Heart left ventricle (tissue), 16 donors: ENCODE data around the gene RPTOR. TPM values are rescaled to one million over a fixed set of nuclear protein-coding genes. Genes with fewer than 3 reads are reported as not detected.

ENCODE experiments used
- ATAC-seq, 4 donors: fragments of 200-7000 bp; cut with Tn5 transposase; one replicate each; pipeline ENCODE4 v1.9.1; 2020 to 2022; ENCODE audit warnings: moderate library complexity in 4 of 4, mild to moderate bottlenecking in 3 of 4, moderate number of reproducible peaks in 1 of 4
- DNase-seq, 5 donors: peaks; one replicate each; pipeline ENCODE4 v3.0.0-alpha.2; 2020
- H3K27ac ChIP-seq, 12 donors: fragments of 200-600 bp; sonication (generic) in 4 of 12; one replicate each; pipeline versions ENCODE4 v1.5.0 to v1.8.0; 2016 to 2022; ENCODE audit warnings: mild to moderate bottlenecking in 2 of 12
- H3K27me3 ChIP-seq, 9 donors: fragments of 200-600 bp; sonication (generic) in 2 of 9; one replicate each; pipeline versions ENCODE4 v1.5.1 to v1.8.0; 2016 to 2022; ENCODE audit warnings: mild to moderate bottlenecking in 3 of 9
- H3K36me3 ChIP-seq, 9 donors: fragments of 200-600 bp; sonication (generic) in 2 of 9; one replicate each; pipeline versions ENCODE4 v1.5.0 to v1.8.0; 2018 to 2022; ENCODE audit warnings: mild to moderate bottlenecking in 2 of 9
- H3K4me1 ChIP-seq, 12 donors: fragments of 200-600 bp; sonication (generic) in 4 of 12; one replicate each; pipeline versions ENCODE4 v1.5.0 to v1.8.0; 2016 to 2022; ENCODE audit warnings: mild to moderate bottlenecking in 3 of 12
- H3K4me3 ChIP-seq, 12 donors: fragments of 200-600 bp; sonication (generic) in 4 of 12; one replicate each; pipeline versions ENCODE4 v1.5.0 to v1.8.0; 2017 to 2022; ENCODE audit warnings: mild to moderate bottlenecking in 9 of 12, moderate library complexity in 4 of 12
- H3K9me3 ChIP-seq, 12 donors: fragments of 200-600 bp; sonication (generic) in 4 of 12; one replicate each; pipeline versions ENCODE4 v1.5.0 to v1.8.0; 2016 to 2022; ENCODE audit warnings: mild to moderate bottlenecking in 1 of 12
- POLR2A ChIP-seq, 2 donors: fragments of 450-650 bp; IDR thresholded peaks; one replicate each; pipeline ENCODE4 v1.6.1; 2017; ENCODE audit warnings: antibody characterized with exemption in 2 of 2, mild to moderate bottlenecking in 2 of 2, moderate library complexity in 2 of 2
- WGBS, 4 donors: extraction: QIAGEN DNeasy Blood & Tissue Kit in 2 of 4; methylation state at CpG; one replicate each; pipeline versions ENCODE4 v1.1.5 to v1.1.7; 2013 to 2018; 5-methylcytosine and 5-hydroxymethylcytosine counted together
- intact Hi-C, 10 donors: fragments of 100-400 bp; cut with DNase I; formaldehyde crosslinking; loops; one replicate each; pipeline versions ENCODE4 v1.11.1 to v1.14.2; 2022
- polyA plus RNA-seq, 2 donors: library from polyadenylated mRNA; stranded (reverse); fragments of 200-250 nt; gene quantifications; one replicate each; pipeline ENCODE4 v1.2.3, GENCODE V29; 2013
- total RNA-seq, 9 donors: library from RNA; depleted of rRNA in 2 of 9; stranded (reverse); fragments of >200 nt in 2 of 9; fragmentation: NEBNext Ultra II Directional in 3 of 9; extraction: Animal tissue kit (Norgen Biotek cat#: 25700) in 3 of 9; gene quantifications; one replicate each; pipeline versions ENCODE4 v1.1.0 to v1.2.4, GENCODE V29; 2016 to 2023
- TF ChIP-seq, protein P1 (sequence below), 12 donors: fragments of 200-600 bp; sonication (generic) in 4 of 12; IDR thresholded peaks; one replicate each; pipeline versions ENCODE4 v1.5.0 to v1.8.0; 2018 to 2022; ENCODE audit warnings: antibody characterized with exemption in 12 of 12, mild to moderate bottlenecking in 5 of 12
- donor health status: ischemic (EF 13 %, LVEDD 7.1; RV severe dilation, severe dysfunction).
- donor health status: healthy with polysubstance abuse.
- donor health status: DM: no; HTN: yes; CAD: no.
- donor health status: DM: no; HTN: no; CAD: no.
- donor health status: ischemic (EF 25% LVEDD 6.9; RV normal size, moderate dysfunction).
- donor health status: ischemic (EF 25% LVEDD 5.7; RV mildly dilated, moderate dysfunction).
- donor health status: healthy.
- donor health status: DM: yes; HTN: yes; CAD: no.
- donor health status: ischemic (EF 35%, LVEDD 5.7; RV mildly dilated, moderate dysfunction).
- donor health status: nonischemic (EF 11% LVEDD 7.7; RV severe dilation, severe dysfunction).
- donor health status: DM: yes; HTN: yes; CAD: no.
- donor health status: PGD.
- donor health status: ischemic (EF 29% LVEDD 5.4; RV normal size, mild dysfunction).
- donor health status: nonischemic (EF 23%, LVEDD 6.1; RV moderate dilation, normal function).

RPTOR gene
- total and polyA plus RNA-seq, 11 donors: 14.7 to 31.7 (median 26.0) TPM

DNA sequence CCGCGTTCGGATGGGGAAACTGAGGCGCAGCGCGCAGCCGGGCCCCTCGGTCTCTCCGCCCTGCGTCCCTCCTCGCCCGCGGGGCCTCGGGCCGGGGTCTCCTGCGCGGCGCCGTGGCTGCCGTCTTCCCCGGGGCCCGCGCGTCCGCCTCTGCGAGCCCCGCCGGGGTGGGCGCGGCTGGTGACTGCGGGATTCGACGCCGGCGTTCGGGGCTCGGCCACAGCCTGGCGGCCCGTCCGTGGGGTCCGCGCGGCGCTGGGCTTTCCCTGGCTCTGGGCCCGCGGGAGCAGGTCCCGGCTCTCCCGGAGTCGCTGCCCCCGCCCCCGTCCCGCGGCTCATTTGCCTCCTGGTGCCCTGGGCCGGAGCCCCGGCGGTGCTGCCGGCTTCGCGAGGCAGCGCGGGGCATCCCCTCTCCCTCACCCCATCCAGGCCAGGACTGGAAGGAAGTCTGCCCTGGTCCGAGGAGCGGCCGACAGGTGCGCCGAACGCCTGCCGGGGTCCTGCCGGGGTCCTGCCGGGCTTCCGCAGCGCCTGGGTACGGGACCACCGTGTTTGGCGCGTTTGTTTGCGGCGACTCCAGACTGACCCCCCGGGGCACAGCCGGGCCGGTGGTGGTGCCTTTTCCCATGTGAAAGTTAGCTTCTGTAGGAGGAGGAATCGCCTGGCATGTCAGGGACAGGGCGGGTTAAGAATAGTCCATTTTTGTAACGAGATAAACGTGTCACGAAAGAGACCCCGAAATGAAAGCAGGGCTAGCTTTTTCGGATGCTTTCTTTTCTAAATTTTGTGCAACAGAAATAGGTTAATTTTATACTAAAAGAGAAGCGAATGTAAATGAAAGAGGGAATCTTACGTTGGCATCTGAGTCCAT lies 447.7 kb downstream of the RPTOR start:
- H3K36me3 ChIP-seq: peaks cover 3 to 26% (median 25%) of the 10 kb centered on the region in 9 donors
- peaks cover 0 to 40% (median 27%) of the 10 kb centered on the region in 12 donors for H3K4me1 ChIP-seq
- intact Hi-C loops: loop anchor here in 3 of 10 donors (5.0 kb wide), 3 partner anchors 40 to 250 kb away; no protein-coding TSS in a partner anchor
- 3 to 12% (median 5%) methylated on average over 17 to 90 of the region's 90 CpGs for WGBS, 4 donors
- DNase-seq: peak in 2 of 5 donors; percentile 27 to 68
- TF ChIP-seq, protein P1, sequence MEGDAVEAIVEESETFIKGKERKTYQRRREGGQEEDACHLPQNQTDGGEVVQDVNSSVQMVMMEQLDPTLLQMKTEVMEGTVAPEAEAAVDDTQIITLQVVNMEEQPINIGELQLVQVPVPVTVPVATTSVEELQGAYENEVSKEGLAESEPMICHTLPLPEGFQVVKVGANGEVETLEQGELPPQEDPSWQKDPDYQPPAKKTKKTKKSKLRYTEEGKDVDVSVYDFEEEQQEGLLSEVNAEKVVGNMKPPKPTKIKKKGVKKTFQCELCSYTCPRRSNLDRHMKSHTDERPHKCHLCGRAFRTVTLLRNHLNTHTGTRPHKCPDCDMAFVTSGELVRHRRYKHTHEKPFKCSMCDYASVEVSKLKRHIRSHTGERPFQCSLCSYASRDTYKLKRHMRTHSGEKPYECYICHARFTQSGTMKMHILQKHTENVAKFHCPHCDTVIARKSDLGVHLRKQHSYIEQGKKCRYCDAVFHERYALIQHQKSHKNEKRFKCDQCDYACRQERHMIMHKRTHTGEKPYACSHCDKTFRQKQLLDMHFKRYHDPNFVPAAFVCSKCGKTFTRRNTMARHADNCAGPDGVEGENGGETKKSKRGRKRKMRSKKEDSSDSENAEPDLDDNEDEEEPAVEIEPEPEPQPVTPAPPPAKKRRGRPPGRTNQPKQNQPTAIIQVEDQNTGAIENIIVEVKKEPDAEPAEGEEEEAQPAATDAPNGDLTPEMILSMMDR (IDR thresholded peaks at IDR 0.05): no peak
- no peak for TF ChIP-seq POLR2A (IDR thresholded peaks at IDR 0.05)
- peak overlapping the region in 11 of 12 donors; percentile 41 to 86 (median 64) for H3K27ac ChIP-seq
- H3K27me3 ChIP-seq: peaks cover 0 to 7% (median 0%) of the 10 kb centered on the region in 9 donors
- peak overlapping the region; percentile 68 to 100 (median 96) for H3K4me3 ChIP-seq
- no peaks in the 10 kb centered on the region for H3K9me3 ChIP-seq
- ATAC-seq: peak in 2 of 4 donors; percentile 2 to 15

DNA sequence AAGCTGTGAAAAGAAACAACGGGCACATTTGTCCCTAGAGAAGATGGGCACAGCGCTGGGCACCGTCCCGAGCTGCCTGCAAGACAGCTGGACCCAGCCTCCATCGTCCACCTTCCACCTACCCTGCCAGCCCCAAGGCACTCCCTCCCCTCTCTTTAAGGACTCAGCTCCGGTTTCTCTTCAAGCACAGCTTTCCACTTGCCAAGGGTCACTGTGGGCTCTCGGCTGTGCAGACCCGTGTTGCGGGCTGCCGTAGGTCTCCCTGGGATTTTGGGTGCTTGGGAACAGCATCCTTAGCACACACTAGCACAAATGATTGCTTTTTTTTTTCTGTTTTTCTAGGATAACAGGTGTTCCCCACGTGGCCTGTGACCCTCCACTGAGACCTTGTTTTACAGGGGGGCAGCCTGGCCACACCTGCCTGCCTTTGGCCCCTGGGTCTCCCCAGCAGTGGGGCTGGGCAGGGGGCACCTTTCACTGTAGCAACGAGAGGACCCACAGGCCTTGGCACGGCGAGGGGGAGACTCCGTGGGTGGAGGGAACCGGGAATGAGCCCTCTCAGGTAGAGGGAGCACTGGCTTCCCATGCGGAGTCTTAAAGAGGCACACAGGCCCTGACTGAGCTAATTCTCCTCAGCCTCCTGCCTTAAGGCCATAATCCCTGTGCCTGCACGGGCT lies 448.4 kb downstream of the RPTOR start:
- peaks cover 0 to 37% (median 27%) of the 10 kb centered on the region in 12 donors for H3K4me1 ChIP-seq
- peak in 1 of 5 donors; percentile 24 for DNase-seq
- H3K27me3 ChIP-seq: peaks cover 0 to 7% (median 0%) of the 10 kb centered on the region in 9 donors
- H3K27ac ChIP-seq: peak overlapping the region in 1 of 12 donors; percentile 86
- ATAC-seq: no peak
- intact Hi-C loops: loop anchor here in 3 of 10 donors (5.0 kb wide), 3 partner anchors 39 to 249 kb away; no protein-coding TSS in a partner anchor
- H3K4me3 ChIP-seq: peak overlapping the region in 9 of 12 donors; percentile 68 to 100 (median 95)
- H3K36me3 ChIP-seq: peaks cover 4 to 34% (median 32%) of the 10 kb centered on the region in 9 donors
- 52 to 72% (median 56%) methylated on average over 16 to 18 of the region's 18 CpGs for WGBS, 4 donors
- H3K9me3 ChIP-seq: no peaks in the 10 kb centered on the region
- no peak for TF ChIP-seq POLR2A (IDR thresholded peaks at IDR 0.05)
- TF ChIP-seq, protein P1 (IDR thresholded peaks at IDR 0.05): no peak

DNA sequence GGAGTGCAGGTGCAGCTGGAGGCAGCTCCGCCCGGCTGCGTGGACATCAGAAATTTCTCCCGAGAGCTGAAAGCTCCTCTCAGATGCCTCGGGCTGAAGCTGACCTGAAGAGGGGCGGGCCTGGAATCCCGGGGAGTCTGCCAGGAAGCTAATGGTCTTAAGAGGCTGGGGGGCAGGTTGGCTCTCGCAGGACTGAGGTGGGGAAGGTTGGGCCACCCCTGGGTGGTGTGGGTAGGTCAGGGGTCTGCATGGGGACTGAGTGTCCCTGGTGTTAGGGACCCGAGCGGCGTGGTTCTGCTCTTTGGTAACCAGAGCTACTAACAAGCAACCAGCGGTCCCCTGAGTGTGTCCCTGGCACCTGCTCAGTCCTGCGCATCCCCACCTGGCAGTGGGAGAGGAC lies 450.5 kb downstream of the RPTOR start:
- peaks cover 4 to 54% (median 53%) of the 10 kb centered on the region in 9 donors for H3K36me3 ChIP-seq
- no peak for ATAC-seq
- WGBS, 4 donors: 92 to 97% (median 93%) methylated on average over 10 to 13 of the region's 13 CpGs

More for the DNA sequence above, 450.5 kb downstream of the RPTOR start:
- H3K27ac ChIP-seq: no peak overlapping the region
- no peaks in the 10 kb centered on the region for H3K9me3 ChIP-seq
- TF ChIP-seq, protein P1 (IDR thresholded peaks at IDR 0.05): no peak
- no peak for TF ChIP-seq POLR2A (IDR thresholded peaks at IDR 0.05)
- H3K27me3 ChIP-seq: peaks cover 0 to 2% (median 0%) of the 10 kb centered on the region in 9 donors
- peak in 1 of 5 donors; percentile 16 for DNase-seq
- H3K4me1 ChIP-seq: peaks cover 0 to 30% (median 20%) of the 10 kb centered on the region in 12 donors
- no peak overlapping the region for H3K4me3 ChIP-seq
- intact Hi-C loops: no loop called here
